Loucy (cell line): ENCODE measurements around the gene ARHGAP32.

Source experiments
- CTCF ChIP-seq: fragments of 200-600 bp; sonication (generic); conservative IDR thresholded peaks from 2 replicates; pipeline ENCODE4 v1.5.1; 2014; ENCODE audit warnings: mild to moderate bottlenecking, antibody characterized with exemption, low read length
- EZH2phosphoT487 ChIP-seq: fragments of 200-600 bp; IDR thresholded peaks from 2 replicates; pipeline ENCODE4 v1.6.1; 2018; ENCODE audit warnings: antibody characterized with exemption, mild to moderate bottlenecking, moderate library complexity, borderline replicate concordance

- TF ChIP-seq CTCF (no peak), EZH2phosphoT487 (no peak)
Observed at GRCh38 chr11:129115652-129116586, 76.2 kb downstream of the ARHGAP32 start.
